Measurements from ENCODE around the gene DDO.

GRCh38 chr6:110398778-110399177, 16.6 kb downstream of the DDO start:
- TF ChIP-seq CTCF (IDR thresholded peaks at IDR 0.05; ENCODE audit: extremely low read depth in 1 of 2, insufficient read depth in 1 of 2, low read depth in 1 of 2, low read length in 2 of 2), result no peak
- no peak for TF ChIP-seq POLR2AphosphoS5 (IDR thresholded peaks at IDR 0.05; ENCODE audit: insufficient read depth, low read depth, low read length)
- no peak for TF ChIP-seq EZH2 (IDR thresholded peaks at IDR 0.05; ENCODE audit: borderline replicate concordance, low read depth, low read length, severe bottlenecking)
- no peak for TF ChIP-seq POLR2A (IDR thresholded peaks at IDR 0.05; ENCODE audit: low read depth, low read length)
- TF ChIP-seq JUN (IDR thresholded peaks at IDR 0.05; ENCODE audit: borderline replicate concordance, insufficient read depth, insufficient read length, low read depth), result no peak
